Measurements from ENCODE around the gene EIF3I. TPM values are rescaled to one million over a fixed set of nuclear protein-coding genes. Genes with fewer than 3 reads are reported as not detected.

Gene EIF3I
- total and polyA plus RNA-seq, 2 donors (not counting 1 experiment from before 2014, with no cell fraction given): 277 to 492 TPM

Other genes starting within 250 kb of the EIF3I start
- gene KHDRBS1, start 208.5 kb upstream of the EIF3I start, total RNA-seq: 42.1 and 56.0 TPM in 2 replicates
- gene KHDRBS1, start 208.5 kb upstream of the EIF3I start, polyA plus RNA-seq: 73.0 and 84.8 TPM in 2 replicates
- gene TMEM39B, start 149.5 kb upstream of the EIF3I start, total RNA-seq: 4.4 and 7.9 TPM in 2 replicates
- 11.1 and 15.0 TPM in 2 replicates for gene TMEM39B, start 149.5 kb upstream of the EIF3I start, polyA plus RNA-seq
- 27.0 and 40.1 TPM in 2 replicates for gene KPNA6, start 114.4 kb upstream of the EIF3I start, total RNA-seq
- 44.4 and 48.5 TPM in 2 replicates for gene KPNA6, start 114.4 kb upstream of the EIF3I start, polyA plus RNA-seq
- 94.0 and 118 TPM in 2 replicates for gene TXLNA, start 42.7 kb upstream of the EIF3I start, total RNA-seq
- 56.5 and 64.0 TPM in 2 replicates for gene TXLNA, start 42.7 kb upstream of the EIF3I start, polyA plus RNA-seq
- gene CCDC28B, start 21.8 kb upstream of the EIF3I start, total RNA-seq: 7.4 and 12.4 TPM in 2 replicates
- 9.4 and 10.1 TPM in 2 replicates for gene CCDC28B, start 21.8 kb upstream of the EIF3I start, polyA plus RNA-seq
- 1.3 and 2.3 TPM in 2 replicates for gene IQCC, start 16.7 kb upstream of the EIF3I start, total RNA-seq
- gene IQCC, start 16.7 kb upstream of the EIF3I start, polyA plus RNA-seq: 2.0 and 2.6 TPM in 2 replicates
- not detected in 2 replicates for gene DCDC2B, start 13.3 kb upstream of the EIF3I start, total RNA-seq
- gene DCDC2B, start 13.3 kb upstream of the EIF3I start, polyA plus RNA-seq: not detected in 2 replicates
- gene TMEM234, start 54 bp upstream of the EIF3I start, total RNA-seq: 12.1 and 17.5 TPM in 2 replicates
- 15.8 TPM in 2 replicates for gene TMEM234, start 54 bp upstream of the EIF3I start, polyA plus RNA-seq
- 2.1 and 3.1 TPM in 2 replicates for gene FAM167B, start 24.8 kb downstream of the EIF3I start, total RNA-seq
- 1.0 and 1.3 TPM in 2 replicates for gene FAM167B, start 24.8 kb downstream of the EIF3I start, polyA plus RNA-seq
- not detected in 2 replicates for gene LCK, start 28.9 kb downstream of the EIF3I start, total RNA-seq
- not detected in 2 replicates for gene LCK, start 28.9 kb downstream of the EIF3I start, polyA plus RNA-seq
- gene HDAC1, start 69.7 kb downstream of the EIF3I start, total RNA-seq: 86.3 and 100 TPM in 2 replicates
- gene HDAC1, start 69.7 kb downstream of the EIF3I start, polyA plus RNA-seq: 143 and 159 TPM in 2 replicates
- 11.7 and 33.1 TPM in 2 replicates for gene MARCKSL1, start 113.8 kb downstream of the EIF3I start, total RNA-seq
- 79.1 and 107 TPM in 2 replicates for gene MARCKSL1, start 113.8 kb downstream of the EIF3I start, polyA plus RNA-seq
- 0.77 and 0.99 TPM in 2 replicates for gene FAM229A, start 140.1 kb downstream of the EIF3I start, total RNA-seq
- gene FAM229A, start 140.1 kb downstream of the EIF3I start, polyA plus RNA-seq: 0.53 and 0.77 TPM in 2 replicates
- gene TSSK3, start 140.1 kb downstream of the EIF3I start, total RNA-seq: 0.50 and 0.51 TPM in 2 replicates
- gene TSSK3, start 140.1 kb downstream of the EIF3I start, polyA plus RNA-seq: 0.35 and 0.58 TPM in 2 replicates
- gene BSDC1, start 172.0 kb downstream of the EIF3I start, total RNA-seq: 48.5 and 55.5 TPM in 2 replicates
- gene BSDC1, start 172.0 kb downstream of the EIF3I start, polyA plus RNA-seq: 42.4 and 42.8 TPM in 2 replicates
- not detected in 2 replicates for gene ZBTB8B, start 242.7 kb downstream of the EIF3I start, total RNA-seq
- gene ZBTB8B, start 242.7 kb downstream of the EIF3I start, polyA plus RNA-seq: not detected in 2 replicates